Neutrophil (primary cell): Measurements from ENCODE around the gene SMARCD1.

Experiments used
- H3K27ac ChIP-seq: fragments of 200-600 bp; sonication (generic); 2 replicates; pipeline ENCODE4 v1.5.1; 2016; ENCODE audit warnings: mild to moderate bottlenecking, moderate library complexity
- H3K27me3 ChIP-seq: fragments of 200-600 bp; sonication (generic); 2 replicates; pipeline ENCODE4 v1.6.0; 2016; ENCODE audit warnings: mild to moderate bottlenecking
- H3K36me3 ChIP-seq: fragments of 200-600 bp; sonication (generic); 2 replicates; pipeline ENCODE4 v1.5.1; 2017
- H3K4me1 ChIP-seq, 2 experiments: fragments of 200-600 bp in 1 of 2; sonication (generic) in 1 of 2; 1 replicate in 1 of 2; 2 replicates in 1 of 2; pipeline versions ENCODE4 v1.5.1 to v1.6.1; 2013 to 2016; ENCODE audit warnings: low read depth in 1 of 2, low read length in 1 of 2, mild to moderate bottlenecking in 1 of 2, moderate library complexity in 1 of 2; ENCODE audit not compliant: control insufficient read depth in 1 of 2, insufficient read depth in 1 of 2
- H3K4me3 ChIP-seq, 2 experiments: fragments of 200-600 bp in 1 of 2; sonication (generic) in 1 of 2; 1 replicate in 1 of 2; 2 replicates in 1 of 2; pipeline ENCODE4 v1.5.1; 2013 to 2016; ENCODE audit warnings: low read depth in 1 of 2, low read length in 1 of 2, mild to moderate bottlenecking in 1 of 2, moderate library complexity in 1 of 2
- H3K9me3 ChIP-seq: fragments of 200-600 bp; sonication (generic); 2 replicates; pipeline ENCODE4 v1.5.1; 2016
- TF ChIP-seq, protein P1 (sequence below): fragments of 200-600 bp; sonication (generic); IDR thresholded peaks from 2 replicates; pipeline ENCODE4 v1.5.1; 2016; ENCODE audit warnings: antibody characterized with exemption

The SMARCD1 gene

DNA sequence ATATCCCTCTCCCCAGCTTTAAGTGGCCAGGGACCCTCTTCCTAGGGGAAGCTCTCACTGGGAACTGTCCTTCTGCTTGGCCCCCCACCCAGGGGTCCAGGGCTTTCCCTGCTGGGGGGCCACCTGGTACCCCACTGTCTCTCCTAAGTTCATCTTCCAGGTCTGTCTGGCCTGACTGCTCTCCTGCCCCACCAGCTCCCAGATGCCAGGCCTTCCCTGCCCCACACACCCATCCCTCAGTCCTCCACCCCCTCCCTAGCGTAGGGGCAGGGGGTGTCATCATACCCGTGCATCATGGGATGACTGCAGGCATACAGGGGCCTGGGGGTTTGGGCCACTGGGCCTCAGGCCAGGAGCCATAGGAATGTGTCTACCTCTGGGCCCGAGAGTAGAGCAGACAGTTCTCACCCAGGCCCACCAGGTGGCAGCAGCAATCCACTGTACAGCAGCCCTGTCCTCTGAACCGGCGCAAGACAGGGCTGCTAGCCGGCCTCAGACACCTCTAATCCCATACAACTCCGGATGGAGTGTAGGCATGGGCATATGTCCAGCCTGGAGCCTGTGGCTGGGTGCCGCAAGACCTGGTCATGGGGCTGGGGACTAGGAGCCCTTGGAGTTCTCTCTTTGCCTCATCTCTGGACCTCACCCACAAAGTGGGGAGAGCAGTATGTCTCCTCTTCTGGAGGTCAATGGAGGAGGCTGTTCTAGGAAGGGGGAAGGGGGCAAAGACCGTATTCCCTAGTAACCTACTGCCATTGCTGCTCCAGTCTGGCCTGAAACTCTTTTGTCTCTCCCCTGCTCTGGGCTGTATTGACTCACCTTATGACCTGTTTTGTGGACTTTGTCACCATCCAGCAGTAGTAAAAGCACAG is 10.0 kb upstream of the SMARCD1 start:
- no peak overlapping the region for H3K27ac ChIP-seq
- H3K4me3 ChIP-seq: no peak overlapping the region
- TF ChIP-seq, protein P1, sequence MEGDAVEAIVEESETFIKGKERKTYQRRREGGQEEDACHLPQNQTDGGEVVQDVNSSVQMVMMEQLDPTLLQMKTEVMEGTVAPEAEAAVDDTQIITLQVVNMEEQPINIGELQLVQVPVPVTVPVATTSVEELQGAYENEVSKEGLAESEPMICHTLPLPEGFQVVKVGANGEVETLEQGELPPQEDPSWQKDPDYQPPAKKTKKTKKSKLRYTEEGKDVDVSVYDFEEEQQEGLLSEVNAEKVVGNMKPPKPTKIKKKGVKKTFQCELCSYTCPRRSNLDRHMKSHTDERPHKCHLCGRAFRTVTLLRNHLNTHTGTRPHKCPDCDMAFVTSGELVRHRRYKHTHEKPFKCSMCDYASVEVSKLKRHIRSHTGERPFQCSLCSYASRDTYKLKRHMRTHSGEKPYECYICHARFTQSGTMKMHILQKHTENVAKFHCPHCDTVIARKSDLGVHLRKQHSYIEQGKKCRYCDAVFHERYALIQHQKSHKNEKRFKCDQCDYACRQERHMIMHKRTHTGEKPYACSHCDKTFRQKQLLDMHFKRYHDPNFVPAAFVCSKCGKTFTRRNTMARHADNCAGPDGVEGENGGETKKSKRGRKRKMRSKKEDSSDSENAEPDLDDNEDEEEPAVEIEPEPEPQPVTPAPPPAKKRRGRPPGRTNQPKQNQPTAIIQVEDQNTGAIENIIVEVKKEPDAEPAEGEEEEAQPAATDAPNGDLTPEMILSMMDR: peak; percentile 92
- H3K9me3 ChIP-seq: no peaks in the 10 kb centered on the region
- H3K4me1 ChIP-seq: peaks cover 3% of the 10 kb centered on the region in 2 experiments
- peaks cover 30% of the 10 kb centered on the region for H3K27me3 ChIP-seq
- H3K36me3 ChIP-seq: no peaks in the 10 kb centered on the region

DNA sequence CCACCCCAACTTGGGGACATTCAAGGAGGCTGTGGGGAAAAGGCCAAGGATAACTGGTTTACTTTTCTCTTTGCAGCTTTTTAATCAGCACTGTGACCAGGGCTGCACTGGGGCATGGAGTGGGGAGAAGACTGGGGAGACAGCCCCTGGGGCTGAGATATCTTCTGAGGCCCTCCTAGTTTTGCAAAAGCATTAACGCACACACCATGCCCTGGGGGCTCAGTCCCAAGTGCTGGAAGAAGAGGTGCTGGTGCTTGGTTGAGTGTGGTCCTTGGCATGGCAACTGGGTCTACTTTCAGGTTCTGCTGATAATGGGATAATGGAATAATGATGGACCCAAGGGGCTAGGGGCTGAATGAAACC is 9.4 kb upstream of the SMARCD1 start:
- no peaks in the 10 kb centered on the region for H3K36me3 ChIP-seq
- H3K27ac ChIP-seq: no peak overlapping the region
- TF ChIP-seq, protein P1: no peak
- H3K4me3 ChIP-seq: no peak overlapping the region
- peaks cover 37% of the 10 kb centered on the region for H3K27me3 ChIP-seq
- H3K4me1 ChIP-seq: no peaks in the 10 kb centered on the region
- H3K9me3 ChIP-seq: no peaks in the 10 kb centered on the region

DNA sequence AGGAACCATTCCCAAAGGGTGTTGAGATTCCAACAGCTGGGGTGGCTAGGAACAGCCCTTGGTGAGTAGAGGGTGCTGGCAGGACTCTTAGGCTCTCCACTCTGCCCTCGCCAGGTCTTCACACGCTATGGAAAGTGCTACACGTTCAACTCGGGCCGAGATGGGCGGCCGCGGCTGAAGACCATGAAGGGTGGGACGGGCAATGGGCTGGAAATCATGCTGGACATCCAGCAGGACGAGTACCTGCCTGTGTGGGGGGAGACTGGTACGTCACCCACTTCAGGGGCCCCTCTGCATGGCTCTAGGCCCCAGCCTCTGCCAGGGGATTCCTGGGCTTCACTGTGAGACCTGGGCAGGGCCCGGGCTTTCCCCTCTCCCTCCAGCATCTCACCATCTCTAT is 8.0 kb upstream of the SMARCD1 start:
- Histone ChIP-seq H3K36me3 (no peaks in the 10 kb centered on the region), H3K9me3 (no peaks in the 10 kb centered on the region), H3K4me3 (no peak overlapping the region), H3K27ac (no peak overlapping the region), H3K27me3 (peaks cover 40% of the 10 kb centered on the region), H3K4me1 (no peaks in the 10 kb centered on the region)
- TF ChIP-seq, protein P1: no peak

DNA sequence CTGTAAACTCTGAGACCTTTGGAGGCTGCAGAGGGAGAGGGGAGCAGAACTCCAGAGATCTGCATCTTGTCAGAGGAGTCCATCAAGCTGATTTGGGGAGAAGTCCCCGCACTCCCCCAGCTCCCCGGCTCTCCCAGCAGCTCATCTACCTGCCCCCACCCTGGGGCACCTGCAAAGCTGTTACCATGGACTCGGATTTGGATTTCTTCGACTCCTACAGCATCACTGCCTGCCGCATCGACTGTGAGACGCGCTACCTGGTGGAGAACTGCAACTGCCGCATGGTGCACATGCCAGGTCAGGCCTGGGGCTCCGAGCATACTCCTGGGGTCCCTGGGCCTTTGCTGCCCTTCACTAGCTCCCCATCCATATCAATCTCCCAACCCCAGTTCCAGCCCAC is 6.9 kb upstream of the SMARCD1 start:
- Histone ChIP-seq H3K4me3 (no peak overlapping the region), H3K9me3 (no peaks in the 10 kb centered on the region), H3K27me3 (peaks cover 28% of the 10 kb centered on the region), H3K36me3 (no peaks in the 10 kb centered on the region), H3K4me1 (no peaks in the 10 kb centered on the region), H3K27ac (no peak overlapping the region)
- TF ChIP-seq, protein P1: no peak

DNA sequence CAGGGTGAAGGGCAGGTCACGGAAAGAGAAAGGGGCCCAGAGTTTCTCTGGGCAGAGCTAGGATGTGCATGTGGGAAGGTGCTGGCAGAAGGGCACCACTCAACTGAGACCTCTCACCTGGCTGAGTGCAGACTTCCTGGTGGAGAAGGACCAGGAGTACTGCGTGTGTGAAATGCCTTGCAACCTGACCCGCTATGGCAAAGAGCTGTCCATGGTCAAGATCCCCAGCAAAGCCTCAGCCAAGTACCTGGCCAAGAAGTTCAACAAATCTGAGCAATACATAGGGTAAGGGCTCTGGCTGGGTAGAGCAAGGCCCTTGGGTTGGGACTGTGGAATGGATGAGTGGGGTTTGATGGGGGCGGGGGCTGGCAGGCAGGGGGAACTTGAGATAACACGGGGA is 5.4 kb upstream of the SMARCD1 start:
- peaks cover 26% of the 10 kb centered on the region for H3K27me3 ChIP-seq
- H3K4me1 ChIP-seq: peaks cover 5% of the 10 kb centered on the region in 2 experiments
- H3K9me3 ChIP-seq: no peaks in the 10 kb centered on the region
- no peaks in the 10 kb centered on the region for H3K36me3 ChIP-seq
- H3K4me3 ChIP-seq: no peak overlapping the region
- TF ChIP-seq, protein P1: no peak
- H3K27ac ChIP-seq: no peak overlapping the region
